Mesangial cell (primary cell): ENCODE data around the gene SGTB. TPM values are rescaled to one million over a fixed set of nuclear protein-coding genes. Genes with fewer than 3 reads are reported as not detected.

Source experiments
- total RNA-seq: library from RNA; depleted of rRNA; stranded (reverse); fragments of >200 nt; gene quantifications from 2 replicates; pipeline ENCODE4 v1.2.3, GENCODE V29; 2015

The SGTB gene
- total RNA-seq, result 5.3 and 5.9 TPM in 2 replicates

DNA sequence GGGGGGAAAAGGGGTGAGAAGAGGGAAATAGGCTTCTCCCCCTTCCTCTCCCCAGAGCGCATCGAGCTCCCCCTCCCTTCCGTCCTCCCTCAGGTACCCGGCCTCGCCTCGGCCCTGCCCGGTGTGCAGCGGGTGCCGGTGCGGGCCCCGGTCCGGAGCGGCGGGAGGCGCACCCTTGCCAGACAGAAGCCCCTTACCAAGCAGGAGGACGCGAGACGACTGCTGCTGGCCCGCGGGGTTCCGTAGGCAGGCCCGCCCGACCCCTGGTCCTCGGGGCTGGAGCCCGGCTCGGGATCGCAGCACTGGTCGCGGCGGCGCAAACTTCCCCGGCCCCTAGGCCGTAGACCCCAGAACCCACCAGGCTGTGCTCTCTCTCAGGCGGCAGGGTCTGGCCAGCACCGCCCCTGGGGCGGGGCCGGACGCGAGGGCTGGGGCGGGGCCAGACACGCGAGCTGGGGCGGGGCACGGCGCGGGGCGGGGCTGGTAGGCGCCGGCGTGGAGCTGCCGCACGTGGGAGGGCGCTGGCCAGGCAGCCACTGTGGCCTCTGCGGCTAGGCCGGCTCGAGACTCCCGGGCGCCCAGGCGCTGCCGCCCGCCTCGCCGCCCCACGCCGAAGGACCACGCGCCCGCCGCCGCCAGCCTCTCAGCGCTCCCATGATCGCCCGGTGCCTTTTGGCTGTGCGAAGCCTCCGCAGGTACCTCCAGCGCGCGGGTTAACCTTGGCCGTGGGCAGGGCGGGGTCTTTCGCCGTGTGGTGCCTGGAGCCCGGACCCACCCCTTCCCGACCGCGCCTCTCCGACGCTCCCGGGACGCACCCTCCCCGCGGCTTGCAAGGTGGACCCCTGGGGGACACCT lies at the start of gene SGTB, which contains the start of gene NLN:
Gene SGTB (minus strand): TSS at position 390 of the 855 bp plus-strand sequence. CDS start 1,302 bp downstream, outside the sequence.
Gene NLN (plus strand): TSS at position 486 of the 855 bp plus-strand sequence. CDS start 169 bp downstream, at position 655.

GRCh38 chr5:65624571-65625555 lies 97.0 kb downstream of the SGTB start, which contains the start of the genes SHLD3 and TRAPPC13:
TSS of gene SHLD3 (plus strand) at chr5:65625027. CDS start at chr5:65629588, 4,561 bp downstream.
TSS of gene TRAPPC13 (plus strand) at chr5:65625027. CDS start at chr5:65625061, 34 bp downstream.

DNA sequence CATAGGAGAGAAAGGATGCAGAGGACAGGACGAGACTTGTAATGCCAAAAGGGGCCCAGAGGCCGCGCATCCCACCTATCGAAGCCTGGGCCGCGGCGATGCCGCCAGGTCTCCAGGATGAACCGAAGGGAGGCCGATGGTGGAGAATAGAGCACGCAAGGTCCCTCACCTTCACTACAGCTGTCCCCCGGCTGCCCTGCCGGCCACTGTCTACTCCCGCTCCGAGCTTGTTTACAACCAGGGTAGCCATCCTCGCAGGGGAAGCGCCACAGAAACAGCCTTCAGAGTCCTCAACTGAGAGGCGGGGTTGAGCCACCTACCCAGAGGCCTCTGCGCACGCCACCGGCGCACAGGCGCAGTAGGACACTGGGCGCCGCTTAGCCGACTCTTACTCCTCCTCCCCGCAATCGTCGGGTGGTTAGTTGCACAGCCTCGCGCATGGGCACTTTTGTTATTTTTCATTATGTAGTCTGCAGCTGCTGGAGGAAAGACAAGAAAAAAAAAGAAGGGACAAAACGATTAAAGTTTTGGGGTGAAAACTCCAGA lies 97.8 kb downstream of the SGTB start, which contains the start of gene TRIM23:
Gene TRIM23 (minus strand): TSS at position 309 of the 546 bp plus-strand sequence. CDS start 59 bp downstream, at position 250.

Other genes starting within 250 kb of the SGTB start
- gene ADAMTS6, start 240.2 kb downstream of the SGTB start, total RNA-seq, result 8.5 and 13.4 TPM in 2 replicates
- 3.4 and 15.5 TPM in 2 replicates for gene CENPK, start 158.9 kb downstream of the SGTB start, total RNA-seq
- gene PPWD1, start 158.8 kb downstream of the SGTB start, total RNA-seq, result 9.8 and 10.5 TPM in 2 replicates
- 3.9 and 7.5 TPM in 2 replicates for gene TRIM23, start 97.8 kb downstream of the SGTB start, total RNA-seq
- gene SHLD3, start 97.1 kb downstream of the SGTB start, total RNA-seq, result 1.4 and 1.5 TPM in 2 replicates
- gene TRAPPC13, start 97.1 kb downstream of the SGTB start, total RNA-seq, result 9.3 and 11.6 TPM in 2 replicates
- gene NLN, start 96 bp upstream of the SGTB start, total RNA-seq, result 19.3 and 27.7 TPM in 2 replicates
- gene ERBIN, start 204.5 kb upstream of the SGTB start, total RNA-seq, result 33.9 and 34.6 TPM in 2 replicates